ENCODE measurements around the gene PARP11.

Gene PARP11

DNA sequence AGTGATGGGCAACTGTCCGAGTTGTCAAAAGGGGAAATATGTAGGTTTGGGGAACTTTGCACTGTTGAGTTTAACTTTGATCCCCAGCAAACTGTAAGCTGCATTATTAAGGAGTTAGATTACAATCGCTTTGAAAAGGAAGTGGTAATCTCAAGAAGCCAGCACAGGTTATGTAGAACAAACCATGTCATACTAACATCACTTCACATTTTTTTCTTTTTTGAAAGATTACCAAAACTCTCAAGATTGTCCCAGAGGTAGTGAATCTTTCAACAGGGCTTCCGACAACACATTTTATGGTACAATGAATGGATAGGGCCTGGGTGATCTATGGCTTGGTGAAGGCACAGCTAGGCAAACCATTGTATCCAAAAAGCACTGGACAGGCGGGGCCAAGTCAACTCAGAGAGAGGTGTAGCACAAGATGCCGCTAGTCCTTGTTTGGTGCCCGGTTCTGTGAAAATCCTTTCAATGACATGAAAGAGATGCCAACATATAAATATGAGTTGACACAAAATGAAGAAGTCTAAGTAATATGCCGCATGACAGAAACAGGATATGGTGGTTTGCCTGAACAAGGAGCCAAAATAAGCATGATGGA, 24.3 kb upstream of the PARP11 start:
- H2AFZ ChIP-seq (ENCODE audit: insufficient read depth, low read length, poor library complexity), result no peak overlapping the region
- H4K12ac ChIP-seq (ENCODE audit: low read depth, low read length), result no peak overlapping the region
- peak overlapping the region; percentile 8 for H2BK12ac ChIP-seq (ENCODE audit: low read length)
- DNase-seq, result no peak
- no peak overlapping the region for H3K14ac ChIP-seq (ENCODE audit: low read length)
- H3K4ac ChIP-seq (ENCODE audit: low read depth, low read length), result no peak overlapping the region
- H3K79me2 ChIP-seq (ENCODE audit: control insufficient read depth, insufficient read depth, low read length, poor library complexity), result no peaks in the 10 kb centered on the region
- H2AK5ac ChIP-seq (ENCODE audit: low read length), result no peak overlapping the region
- peak overlapping the region; percentile 35 for H3K27ac ChIP-seq (ENCODE audit: low read depth, low read length)
- H3K79me1 ChIP-seq (ENCODE audit: low read length), result peaks cover 2% of the 10 kb centered on the region
- H3K9ac ChIP-seq (ENCODE audit: low read length), result no peak overlapping the region
- H2BK120ac ChIP-seq (ENCODE audit: insufficient read depth, low read length, poor library complexity), result peak overlapping the region; percentile 41
- H3K27me3 ChIP-seq (ENCODE audit: insufficient read depth, low read length), result no peaks in the 10 kb centered on the region
- peak overlapping the region; percentile 42 for H2BK5ac ChIP-seq (ENCODE audit: low read depth, low read length, poor library complexity)
- H3K18ac ChIP-seq (ENCODE audit: low read length), result no peak overlapping the region
- peaks cover 0 to 5% of the 10 kb centered on the region in 2 experiments for H3K4me1 ChIP-seq (ENCODE audit: control insufficient read depth in 1 of 2, insufficient read depth in 2 of 2, low read length in 2 of 2)
- no peaks in the 10 kb centered on the region for H3K36me3 ChIP-seq (ENCODE audit: control insufficient read depth in 1 of 2, insufficient read depth in 2 of 2, low read length in 2 of 2)
- H3K4me2 ChIP-seq (ENCODE audit: low read length), result no peak overlapping the region
- peak overlapping the region; percentile 49 for H4K91ac ChIP-seq (ENCODE audit: low read depth, low read length)
- no CpG with 5 or more reads among the region's 7 CpGs for WGBS (ENCODE audit: extremely low coverage, insufficient coverage, insufficient read length)
- H3K23ac ChIP-seq (ENCODE audit: low read length), result no peak overlapping the region
- H3K9me3 ChIP-seq (ENCODE audit: insufficient read depth, low read depth, low read length), result no peaks in the 10 kb centered on the region
- H4K8ac ChIP-seq (ENCODE audit: low read depth, low read length), result no peak overlapping the region
- H3K4me3 ChIP-seq (ENCODE audit: low read depth, low read length), result no peak overlapping the region

DNA sequence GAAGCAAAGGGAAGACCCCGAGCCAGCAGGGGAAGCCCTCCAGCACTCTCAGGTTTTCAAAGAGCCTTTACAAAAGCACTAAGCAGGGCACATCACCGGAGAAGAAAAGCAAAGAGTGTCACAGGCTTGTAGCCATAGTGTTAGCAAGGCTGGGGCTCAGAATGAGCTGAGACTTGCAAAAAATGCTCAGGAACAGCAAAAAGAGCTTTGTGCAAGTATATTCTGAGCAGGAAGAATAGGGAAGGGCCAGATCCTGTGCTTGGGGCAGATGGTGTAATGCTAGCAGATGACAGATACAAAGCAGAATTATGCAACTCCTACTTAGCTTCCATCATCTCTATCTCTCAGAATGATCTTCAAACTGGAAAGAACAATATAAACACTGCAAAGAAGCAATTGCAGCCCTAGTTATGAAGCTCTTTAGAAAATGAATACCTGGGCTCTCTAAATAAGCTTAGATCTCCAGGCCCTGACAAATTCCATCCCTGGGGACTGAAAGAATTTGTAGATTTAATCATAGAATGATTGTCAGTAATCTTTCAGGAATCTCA, 23.7 kb upstream of the PARP11 start:
- DNase-seq, result peak; percentile 60 to 85
- Histone ChIP-seq H2AFZ (ENCODE audit: insufficient read depth, low read length, poor library complexity) (no peak overlapping the region), H3K4ac (ENCODE audit: low read depth, low read length) (no peak overlapping the region), H2AK5ac (ENCODE audit: low read length) (no peak overlapping the region), H3K4me1 (ENCODE audit: control insufficient read depth in 1 of 2, insufficient read depth in 2 of 2, low read length in 2 of 2) (peaks cover 0 to 5% of the 10 kb centered on the region in 2 experiments), H2BK12ac (ENCODE audit: low read length) (no peak overlapping the region), H4K12ac (ENCODE audit: low read depth, low read length) (no peak overlapping the region), H3K27ac (ENCODE audit: low read depth, low read length) (peak overlapping the region; percentile 82), H3K18ac (ENCODE audit: low read length) (no peak overlapping the region), H4K8ac (ENCODE audit: low read depth, low read length) (no peak overlapping the region), H3K36me3 (ENCODE audit: control insufficient read depth in 1 of 2, insufficient read depth in 2 of 2, low read length in 2 of 2) (no peaks in the 10 kb centered on the region), H2BK120ac (ENCODE audit: insufficient read depth, low read length, poor library complexity) (peak overlapping the region; percentile 64), H3K14ac (ENCODE audit: low read length) (peak overlapping the region; percentile 37), H3K23ac (ENCODE audit: low read length) (no peak overlapping the region), H3K9ac (ENCODE audit: low read length) (no peak overlapping the region), H3K4me2 (ENCODE audit: low read length) (peak overlapping the region; percentile 24), H4K91ac (ENCODE audit: low read depth, low read length) (peak overlapping the region; percentile 30), H2BK5ac (ENCODE audit: low read depth, low read length, poor library complexity) (peak overlapping the region; percentile 51), H3K27me3 (ENCODE audit: insufficient read depth, low read length) (no peaks in the 10 kb centered on the region), H3K4me3 (ENCODE audit: low read depth, low read length) (no peak overlapping the region), H3K9me3 (ENCODE audit: insufficient read depth, low read depth, low read length) (peaks cover 2% of the 10 kb centered on the region), H3K79me1 (ENCODE audit: low read length) (peaks cover 2% of the 10 kb centered on the region), H3K79me2 (ENCODE audit: control insufficient read depth, insufficient read depth, low read length, poor library complexity) (no peaks in the 10 kb centered on the region)
- WGBS (ENCODE audit: extremely low coverage, insufficient coverage, insufficient read length), result no CpG with 5 or more reads among the region's 2 CpGs

DNA sequence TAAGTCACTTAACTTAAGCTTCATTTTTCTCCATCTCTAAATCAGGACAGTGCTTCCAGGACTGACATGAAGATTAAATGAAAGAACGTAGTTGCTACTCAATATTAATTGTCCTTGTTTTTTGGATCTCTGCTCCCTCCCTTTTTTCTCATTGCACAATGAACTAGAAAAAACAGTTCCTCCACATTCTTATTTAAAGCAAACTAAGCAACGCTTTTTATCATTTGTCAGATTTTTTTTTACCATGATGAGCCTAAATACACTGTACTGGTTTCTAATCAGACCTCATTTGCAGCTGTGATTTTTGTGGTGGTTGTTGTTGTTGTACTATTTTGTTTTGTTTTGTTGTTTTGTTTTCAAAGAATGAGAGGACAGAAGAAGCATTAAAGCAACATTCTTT, 23.2 kb upstream of the PARP11 start:
- Histone ChIP-seq H2AK5ac (ENCODE audit: low read length) (no peak overlapping the region), H3K4me2 (ENCODE audit: low read length) (no peak overlapping the region), H3K27ac (ENCODE audit: low read depth, low read length) (peak overlapping the region; percentile 82), H3K14ac (ENCODE audit: low read length) (peak overlapping the region; percentile 37), H3K9ac (ENCODE audit: low read length) (no peak overlapping the region), H3K23ac (ENCODE audit: low read length) (no peak overlapping the region), H3K9me3 (ENCODE audit: insufficient read depth, low read depth, low read length) (peaks cover 2% of the 10 kb centered on the region), H3K36me3 (ENCODE audit: control insufficient read depth in 1 of 2, insufficient read depth in 2 of 2, low read length in 2 of 2) (no peaks in the 10 kb centered on the region), H2AFZ (ENCODE audit: insufficient read depth, low read length, poor library complexity) (no peak overlapping the region), H3K79me2 (ENCODE audit: control insufficient read depth, insufficient read depth, low read length, poor library complexity) (no peaks in the 10 kb centered on the region), H4K8ac (ENCODE audit: low read depth, low read length) (no peak overlapping the region), H3K79me1 (ENCODE audit: low read length) (peaks cover 2% of the 10 kb centered on the region), H3K27me3 (ENCODE audit: insufficient read depth, low read length) (no peaks in the 10 kb centered on the region), H3K4ac (ENCODE audit: low read depth, low read length) (no peak overlapping the region), H2BK5ac (ENCODE audit: low read depth, low read length, poor library complexity) (no peak overlapping the region), H3K4me1 (ENCODE audit: control insufficient read depth in 1 of 2, insufficient read depth in 2 of 2, low read length in 2 of 2) (peaks cover 0 to 5% of the 10 kb centered on the region in 2 experiments), H2BK12ac (ENCODE audit: low read length) (no peak overlapping the region), H3K4me3 (ENCODE audit: low read depth, low read length) (no peak overlapping the region), H4K91ac (ENCODE audit: low read depth, low read length) (no peak overlapping the region), H3K18ac (ENCODE audit: low read length) (no peak overlapping the region), H2BK120ac (ENCODE audit: insufficient read depth, low read length, poor library complexity) (no peak overlapping the region), H4K12ac (ENCODE audit: low read depth, low read length) (no peak overlapping the region)
- DNase-seq, result no peak
- WGBS (ENCODE audit: extremely low coverage, insufficient coverage, insufficient read length), result no CpG with 5 or more reads among the region's 2 CpGs

- Histone ChIP-seq H4K91ac (ENCODE audit: low read depth, low read length) (no peak overlapping the region), H3K9me3 (ENCODE audit: insufficient read depth, low read depth, low read length) (peaks cover 2% of the 10 kb centered on the region), H3K18ac (ENCODE audit: low read length) (no peak overlapping the region), H2BK5ac (ENCODE audit: low read depth, low read length, poor library complexity) (no peak overlapping the region), H3K36me3 (ENCODE audit: control insufficient read depth in 1 of 2, insufficient read depth in 2 of 2, low read length in 2 of 2) (no peaks in the 10 kb centered on the region), H3K14ac (ENCODE audit: low read length) (no peak overlapping the region), H3K4me1 (ENCODE audit: control insufficient read depth in 1 of 2, insufficient read depth in 2 of 2, low read length in 2 of 2) (peaks cover 0 to 5% of the 10 kb centered on the region in 2 experiments), H3K4ac (ENCODE audit: low read depth, low read length) (no peak overlapping the region), H3K27me3 (ENCODE audit: insufficient read depth, low read length) (no peaks in the 10 kb centered on the region), H3K4me2 (ENCODE audit: low read length) (no peak overlapping the region), H3K27ac (ENCODE audit: low read depth, low read length) (no peak overlapping the region), H3K79me1 (ENCODE audit: low read length) (peaks cover 2% of the 10 kb centered on the region), H3K9ac (ENCODE audit: low read length) (no peak overlapping the region), H4K12ac (ENCODE audit: low read depth, low read length) (no peak overlapping the region), H3K23ac (ENCODE audit: low read length) (no peak overlapping the region), H3K4me3 (ENCODE audit: low read depth, low read length) (no peak overlapping the region), H4K8ac (ENCODE audit: low read depth, low read length) (no peak overlapping the region), H2BK120ac (ENCODE audit: insufficient read depth, low read length, poor library complexity) (no peak overlapping the region), H2AFZ (ENCODE audit: insufficient read depth, low read length, poor library complexity) (no peak overlapping the region), H3K79me2 (ENCODE audit: control insufficient read depth, insufficient read depth, low read length, poor library complexity) (no peaks in the 10 kb centered on the region), H2BK12ac (ENCODE audit: low read length) (no peak overlapping the region), H2AK5ac (ENCODE audit: low read length) (no peak overlapping the region)
- WGBS (ENCODE audit: extremely low coverage, insufficient coverage, insufficient read length), result no CpG with 5 or more reads among the region's 2 CpGs
- DNase-seq, result no peak
Measured at GRCh38 chr12:3892631-3893030, 19.4 kb upstream of the PARP11 start.

Data from trophoblast cell (in vitro differentiated cells and primary cell).